GM21390 (cell line): ENCODE results near the gene PDZRN4.
"Not testable (repeated sequence)": the region's sequence is repeated elsewhere in the genome, so short reads cannot be mapped to it uniquely, and the experiment has no call there.

ENCODE experiments used
- ATAC-seq: cut with Tn5 transposase; IDR thresholded peaks from one replicate; pipeline ENCODE4 v1.9.1; 2021; ENCODE audit not compliant: unreplicated experiment

Gene PDZRN4

GRCh38 chr12:41545761-41546160, 357.6 kb downstream of the PDZRN4 start:
- ATAC-seq = no peak

GRCh38 chr12:41547071-41547470, 359.0 kb downstream of the PDZRN4 start:
- ATAC-seq = not testable (repeated sequence)

GRCh38 chr12:41548926-41549325, 360.8 kb downstream of the PDZRN4 start:
- ATAC-seq = no peak

- no peak for ATAC-seq
Observed at GRCh38 chr12:41552588-41552987, 364.5 kb downstream of the PDZRN4 start.

DNA sequence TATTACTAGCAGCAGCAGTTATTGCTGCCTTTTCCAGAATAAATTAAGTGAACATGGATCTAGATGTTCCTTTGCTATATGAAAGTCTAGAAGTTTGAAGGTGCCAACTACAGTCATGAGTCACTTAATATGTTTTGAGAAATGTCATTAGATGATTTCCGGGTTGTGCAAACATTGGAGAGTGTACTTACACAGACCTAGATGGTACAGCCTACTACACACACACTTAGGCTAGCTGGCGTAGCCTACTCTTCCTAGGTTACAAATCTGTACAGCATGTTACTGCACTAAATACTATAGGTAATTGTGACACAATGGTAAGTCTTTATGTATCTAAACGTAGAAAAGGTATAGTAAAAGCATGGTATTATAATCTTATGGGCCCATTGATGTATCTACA, 368.1 kb downstream of the PDZRN4 start:
- ATAC-seq = no peak

GRCh38 chr12:41557344-41557743, 369.2 kb downstream of the PDZRN4 start:
- ATAC-seq = no peak

DNA sequence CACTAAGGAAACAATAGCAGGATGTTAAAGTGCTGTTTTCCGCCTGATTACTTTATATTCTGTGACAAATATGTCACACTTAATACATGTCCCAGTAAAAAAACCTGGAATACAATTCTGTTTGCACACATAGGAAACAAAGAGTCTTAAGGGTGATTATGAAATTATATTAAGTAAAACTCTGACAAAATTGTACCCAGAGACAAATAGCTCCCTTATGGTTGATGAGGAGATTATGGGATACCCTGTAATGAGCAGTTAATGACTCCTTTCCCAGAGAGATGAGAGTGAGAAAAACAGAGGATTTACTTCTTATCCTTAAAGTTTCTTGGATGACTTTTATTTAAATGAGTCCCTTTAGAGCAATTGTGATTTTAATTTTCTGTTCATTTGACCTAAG, 370.6 kb downstream of the PDZRN4 start:
- ATAC-seq = no peak

DNA sequence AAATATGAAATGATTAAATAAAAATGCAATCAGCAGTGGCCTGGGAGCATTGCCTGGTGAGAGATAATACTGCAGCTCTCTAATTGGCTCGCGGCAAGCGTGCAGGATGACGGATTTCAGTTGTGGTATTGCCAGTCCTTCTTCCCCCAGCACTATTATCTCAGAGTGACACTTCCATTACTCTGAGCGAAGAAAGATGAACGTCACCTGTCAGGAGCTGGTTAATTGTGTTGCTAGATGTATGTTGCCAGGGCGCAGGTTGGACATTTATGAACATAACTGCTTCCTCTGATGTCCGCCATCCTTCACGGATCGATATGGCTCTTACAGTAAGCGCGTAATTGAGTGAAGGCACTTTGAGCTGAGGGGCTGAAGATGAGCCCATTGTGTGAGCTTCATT, 374.9 kb downstream of the PDZRN4 start:
- ATAC-seq = no peak

DNA sequence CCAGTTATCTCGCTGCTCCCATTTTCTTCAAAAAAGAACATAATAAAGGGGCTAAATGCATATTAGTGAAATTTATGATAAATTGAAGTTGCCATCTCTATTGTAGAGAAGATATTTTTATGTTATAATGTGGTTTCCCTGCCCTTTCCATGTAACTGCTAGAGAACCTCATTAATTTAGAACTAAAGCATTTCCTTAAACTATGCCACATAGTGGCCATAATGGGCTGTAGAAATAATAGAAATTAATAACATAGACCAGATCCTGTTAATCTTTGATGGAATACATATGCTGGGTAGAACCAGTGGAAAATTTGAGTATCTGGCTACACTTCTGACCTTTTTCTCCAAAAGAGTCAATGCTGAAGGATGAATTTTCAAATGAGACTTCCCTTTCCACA, 376.7 kb downstream of the PDZRN4 start:
- no peak for ATAC-seq

DNA sequence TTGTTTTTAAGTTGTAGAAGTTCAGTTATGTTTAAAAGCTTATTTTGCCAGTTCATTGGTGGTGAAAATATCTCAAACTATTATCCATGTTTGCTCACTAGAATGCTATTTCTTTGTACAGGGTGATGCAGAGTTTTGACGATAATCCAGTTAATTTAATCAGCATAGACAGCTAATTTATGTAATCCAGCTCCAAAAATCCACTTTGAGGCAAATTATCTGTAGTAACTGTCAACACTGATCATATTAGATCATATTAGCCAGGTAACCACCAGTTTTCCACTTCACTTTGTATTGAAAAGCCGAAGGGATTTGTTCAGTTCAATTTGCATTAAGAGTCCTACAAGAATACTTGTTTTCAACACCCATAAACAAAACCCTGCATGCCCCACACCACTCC, 378.6 kb downstream of the PDZRN4 start:
- no peak for ATAC-seq

DNA sequence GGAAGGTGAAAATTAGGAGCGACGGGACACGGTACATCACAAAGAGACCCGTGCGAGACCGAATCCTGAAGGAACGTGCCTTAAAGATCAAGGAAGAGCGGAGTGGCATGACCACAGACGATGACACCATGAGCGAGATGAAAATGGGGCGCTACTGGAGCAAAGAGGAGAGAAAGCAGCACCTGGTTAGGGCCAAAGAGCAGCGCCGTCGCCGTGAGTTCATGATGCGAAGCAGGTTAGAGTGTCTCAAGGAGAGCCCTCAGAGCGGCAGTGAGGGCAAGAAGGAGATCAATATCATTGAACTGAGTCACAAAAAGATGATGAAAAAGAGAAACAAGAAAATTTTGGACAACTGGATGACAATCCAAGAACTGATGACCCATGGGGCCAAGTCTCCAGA, 385.3 kb downstream of the PDZRN4 start:
- ATAC-seq = no peak

GRCh38 chr12:41576925-41577324, 388.8 kb downstream of the PDZRN4 start:
- ATAC-seq = no peak

DNA sequence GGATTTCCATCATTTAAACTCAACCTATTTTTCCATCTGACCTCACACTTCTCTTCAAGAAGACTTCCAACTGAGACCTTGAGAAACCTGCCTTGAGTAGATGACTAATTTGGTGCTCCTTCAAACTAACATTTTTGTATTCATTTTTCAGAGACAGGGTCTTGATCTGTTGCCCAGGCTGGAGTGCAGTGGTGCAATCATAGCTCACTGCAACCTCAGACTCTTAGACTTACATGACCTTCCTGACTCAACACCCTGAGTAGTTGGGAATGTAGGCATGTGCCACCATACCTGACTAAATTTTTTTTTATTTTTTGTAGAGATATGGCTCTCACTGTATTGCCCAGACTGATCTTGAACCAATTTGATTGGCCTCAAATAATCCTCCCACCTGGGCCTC, 389.9 kb downstream of the PDZRN4 start:
- ATAC-seq = no peak

DNA sequence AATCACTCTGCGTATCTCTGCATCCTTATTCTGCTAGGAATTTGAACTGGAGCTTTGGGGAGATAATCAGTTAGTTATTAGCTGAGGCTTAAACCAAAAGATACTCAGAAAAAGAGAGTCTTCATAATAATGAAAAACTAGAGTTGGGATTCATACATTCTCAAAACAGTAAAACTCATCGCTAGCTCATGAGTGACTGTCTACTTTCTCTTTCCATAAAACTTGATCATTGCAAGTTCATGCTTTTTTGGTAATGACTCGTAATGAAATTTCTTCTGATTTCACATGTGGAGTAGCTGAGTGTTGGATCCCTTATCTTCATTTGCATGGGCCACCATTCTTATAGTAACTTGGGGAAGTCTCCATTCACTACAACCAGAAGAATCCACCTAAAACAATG, 397.7 kb downstream of the PDZRN4 start:
- ATAC-seq = no peak

GRCh38 chr12:41587574-41587973, 399.5 kb downstream of the PDZRN4 start:
- no peak for ATAC-seq

DNA sequence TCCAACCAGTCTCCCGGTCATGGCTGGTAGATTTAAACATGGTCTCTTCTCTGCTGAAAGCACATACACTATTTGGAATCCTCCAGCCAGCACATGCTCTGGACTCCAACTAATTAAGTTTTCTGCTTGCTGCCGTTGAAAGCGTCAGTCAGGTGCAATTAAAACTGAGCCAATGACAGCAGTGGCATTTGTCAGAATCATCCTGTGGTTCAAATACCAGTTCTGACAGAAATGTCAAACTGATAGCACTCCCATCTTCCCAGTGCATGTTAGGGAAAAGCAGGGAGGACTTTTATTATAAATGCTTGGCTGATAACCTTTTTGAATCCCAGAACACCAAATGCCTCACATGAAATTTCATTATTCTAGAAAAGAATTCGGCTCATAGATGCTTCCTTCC, 401.8 kb downstream of the PDZRN4 start:
- no peak for ATAC-seq

- ATAC-seq = no peak
Observed at GRCh38 chr12:41596190-41596589, 408.1 kb downstream of the PDZRN4 start.

DNA sequence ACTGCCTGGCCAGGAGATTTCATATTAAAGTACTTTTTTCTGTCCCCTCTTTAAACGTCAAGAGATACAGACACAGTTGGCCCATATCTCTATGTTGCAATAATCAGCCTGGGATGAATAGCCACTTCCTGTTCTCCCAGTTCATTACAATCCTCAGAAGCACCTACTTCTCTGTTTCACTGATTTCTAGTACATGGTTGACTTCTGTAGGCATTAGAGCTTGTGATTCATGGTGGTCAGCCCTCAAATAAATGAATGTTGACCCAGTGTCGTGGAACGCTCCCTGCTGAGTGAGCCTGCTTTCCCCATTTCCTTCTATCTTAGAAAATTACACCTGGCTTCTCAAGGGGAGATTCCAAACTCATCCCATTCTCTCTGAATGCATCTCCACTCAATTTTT, 416.7 kb downstream of the PDZRN4 start:
- no peak for ATAC-seq

DNA sequence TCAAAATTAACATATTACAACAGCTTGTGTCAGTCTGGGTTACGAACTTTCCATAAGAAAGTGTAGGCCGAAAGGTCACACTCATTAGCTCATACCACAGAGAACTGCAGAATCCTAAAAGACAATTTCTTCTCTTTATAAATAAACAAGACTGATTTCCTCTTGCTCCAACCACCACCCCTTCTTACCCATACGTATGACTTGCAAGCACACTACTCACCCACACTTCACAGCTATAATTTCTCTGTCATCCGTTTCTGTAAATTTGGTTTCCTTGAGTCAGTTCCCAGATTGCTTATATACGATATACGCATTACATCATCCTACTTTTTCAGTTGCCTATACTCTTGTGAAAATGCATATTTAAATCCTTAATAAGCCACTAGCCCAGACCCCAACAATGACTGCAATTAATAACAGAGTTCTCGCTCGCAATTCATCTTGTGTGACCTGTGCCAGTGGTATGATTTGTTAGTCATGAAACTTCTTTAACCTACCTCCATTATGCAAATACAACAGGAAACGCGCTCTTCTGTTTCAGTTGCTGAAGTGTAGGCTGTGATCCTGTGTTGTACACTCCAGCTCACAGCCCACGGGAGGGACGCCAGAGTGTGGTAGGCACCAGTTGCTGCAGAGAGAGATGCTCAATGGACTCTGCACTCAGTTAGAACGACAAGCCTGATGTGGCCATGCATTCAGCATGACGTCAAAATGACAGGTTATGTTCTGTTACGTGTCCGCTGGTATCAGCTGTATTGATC, 417.6 kb downstream of the PDZRN4 start:
- peak; percentile 54 for ATAC-seq

GRCh38 chr12:41606468-41607445, 418.6 kb downstream of the PDZRN4 start:
- ATAC-seq = no peak

GRCh38 chr12:41612892-41613557, 424.9 kb downstream of the PDZRN4 start:
- no peak for ATAC-seq

DNA sequence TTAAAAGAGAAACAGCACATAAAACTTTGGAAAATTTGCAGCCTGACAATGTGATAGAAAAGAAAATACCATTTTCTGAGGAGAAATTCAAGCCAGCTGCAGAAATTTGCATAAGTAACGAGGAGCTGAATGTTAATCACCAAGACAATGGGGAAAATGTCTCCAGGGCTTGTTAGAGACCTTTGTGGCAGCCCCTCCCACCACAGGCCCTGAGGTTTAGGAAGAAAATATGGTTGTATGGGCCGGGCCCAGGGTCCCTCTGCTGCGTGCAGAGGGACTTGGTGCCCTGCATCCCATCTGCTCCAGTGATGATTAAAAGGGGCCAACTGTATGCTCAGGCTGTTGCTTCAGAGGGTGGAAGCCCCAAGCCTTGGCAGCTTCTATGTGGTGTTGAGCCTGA, 427.1 kb downstream of the PDZRN4 start:
- ATAC-seq = not testable (repeated sequence)
